ENCODE data around the gene CNTROB. TPM values are rescaled to one million over a fixed set of nuclear protein-coding genes. Genes with fewer than 3 reads are reported as not detected.
"Not testable (repeated sequence)": the region's sequence is repeated elsewhere in the genome, so short reads cannot be mapped to it uniquely, and the experiment has no call there.

The CNTROB gene
- total RNA-seq, 3 donors from 2014 or later, result 23.7 to 34.5 (median 31.4) TPM

- no peak for ATAC-seq
- no peak for DNase-seq
- Histone ChIP-seq H3K9me3 (no peaks in the 10 kb centered on the region), H3K4me1 (ENCODE audit: low read depth) (no peaks in the 10 kb centered on the region), H3K36me3 (ENCODE audit: low read depth) (no peaks in the 10 kb centered on the region), H3K4me3 (no peak overlapping the region)
- no peak for TF ChIP-seq CTCF (IDR thresholded peaks at IDR 0.05)
- intact Hi-C loops (cut with DNase I, micrococcal nuclease), result no loop called here
These were observed 18.6 kb downstream of the CNTROB start for GRCh38 chr17:7950578-7950977.

DNA sequence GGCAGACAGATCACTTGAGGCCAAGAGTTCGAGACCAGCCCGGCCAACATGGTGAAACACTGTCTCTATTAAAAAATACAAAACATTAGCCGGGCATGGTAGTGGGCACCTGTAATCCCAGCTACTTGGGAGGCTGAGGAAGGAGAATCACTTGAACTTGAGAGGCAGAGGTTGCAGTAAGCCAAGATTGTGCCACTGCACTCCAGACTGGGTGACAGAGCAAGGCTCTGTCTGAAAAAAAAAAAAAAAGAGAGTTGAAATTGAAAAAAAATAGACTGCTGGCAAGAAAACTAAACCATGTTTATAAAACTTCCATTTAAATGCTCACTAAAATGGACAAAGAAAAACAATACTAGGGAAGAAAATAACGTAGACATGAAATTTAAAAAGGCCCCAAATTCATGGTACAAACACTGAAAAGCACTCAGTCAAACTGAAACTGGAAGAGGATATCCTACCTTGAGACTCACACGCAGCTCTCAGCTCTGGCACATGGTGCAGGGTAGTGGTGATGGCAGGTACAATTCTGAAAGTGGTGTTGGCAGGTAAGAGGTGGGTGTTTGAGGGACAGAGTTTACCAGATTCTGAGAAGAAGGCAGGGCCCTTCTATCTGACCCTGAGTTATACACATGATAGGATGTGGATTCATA, 19.3 kb downstream of the CNTROB start:
- TF ChIP-seq CTCF (IDR thresholded peaks at IDR 0.05), result no peak
- H3K36me3 ChIP-seq (ENCODE audit: low read depth), result no peaks in the 10 kb centered on the region
- no peaks in the 10 kb centered on the region for H3K4me1 ChIP-seq (ENCODE audit: low read depth)
- no peaks in the 10 kb centered on the region for H3K9me3 ChIP-seq
- no peak overlapping the region for H3K4me3 ChIP-seq
- ATAC-seq, result peak; percentile 51
- no peak for DNase-seq
- intact Hi-C loops (cut with DNase I, micrococcal nuclease), result no loop called here

- H3K4me1 ChIP-seq (ENCODE audit: low read depth); H3K36me3 ChIP-seq (ENCODE audit: low read depth); H3K9me3 ChIP-seq; ATAC-seq; H3K4me3 ChIP-seq; DNase-seq; intact Hi-C loops (cut with DNase I, micrococcal nuclease): not testable (repeated sequence)
These were observed 21.3 kb downstream of the CNTROB start for GRCh38 chr17:7953266-7953665.

DNA sequence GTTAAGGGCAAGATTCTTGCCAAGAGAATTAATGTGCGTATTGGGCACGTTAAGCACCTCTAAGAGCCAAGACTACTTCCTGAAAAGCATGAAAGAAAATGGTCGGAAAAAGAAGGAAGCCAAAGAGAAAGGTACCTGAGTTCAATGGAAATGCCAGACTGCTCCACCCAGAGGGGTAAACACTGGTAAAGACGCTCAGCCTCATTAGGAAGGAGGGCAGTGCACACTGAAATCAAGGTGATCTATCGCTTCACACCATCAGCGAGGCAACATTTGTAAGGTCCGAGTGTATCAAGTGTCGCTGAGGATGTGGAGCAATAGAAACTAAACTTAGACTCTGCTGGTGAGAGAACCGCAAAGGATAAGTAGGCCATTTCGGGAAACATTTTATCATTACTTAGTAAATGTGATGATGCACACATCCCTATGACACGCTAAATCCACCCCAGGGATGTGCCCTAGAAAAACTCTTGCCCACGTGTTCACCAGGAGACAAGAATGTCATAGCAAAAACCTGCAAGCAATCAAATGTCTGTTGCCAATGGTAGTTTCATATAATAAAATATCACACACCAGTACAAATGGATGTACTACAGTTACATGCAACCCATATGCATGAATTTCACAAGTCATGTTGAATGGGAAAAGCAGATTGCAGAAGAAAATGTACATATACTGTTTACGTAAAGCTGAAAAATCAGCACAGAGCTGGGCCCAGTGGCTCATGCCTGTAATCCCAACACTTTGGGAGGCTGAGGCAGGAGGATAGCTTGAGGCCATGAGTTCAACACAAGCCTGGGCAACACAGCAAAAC, 23.6 kb downstream of the CNTROB start:
- ATAC-seq, result no peak
- Histone ChIP-seq H3K36me3 (ENCODE audit: low read depth) (no peaks in the 10 kb centered on the region), H3K4me1 (ENCODE audit: low read depth) (no peaks in the 10 kb centered on the region), H3K9me3 (no peaks in the 10 kb centered on the region), H3K4me3 (no peak overlapping the region)
- DNase-seq, result no peak
- intact Hi-C loops (cut with DNase I, micrococcal nuclease), result no loop called here
- TF ChIP-seq CTCF (IDR thresholded peaks at IDR 0.05), result no peak

DNA sequence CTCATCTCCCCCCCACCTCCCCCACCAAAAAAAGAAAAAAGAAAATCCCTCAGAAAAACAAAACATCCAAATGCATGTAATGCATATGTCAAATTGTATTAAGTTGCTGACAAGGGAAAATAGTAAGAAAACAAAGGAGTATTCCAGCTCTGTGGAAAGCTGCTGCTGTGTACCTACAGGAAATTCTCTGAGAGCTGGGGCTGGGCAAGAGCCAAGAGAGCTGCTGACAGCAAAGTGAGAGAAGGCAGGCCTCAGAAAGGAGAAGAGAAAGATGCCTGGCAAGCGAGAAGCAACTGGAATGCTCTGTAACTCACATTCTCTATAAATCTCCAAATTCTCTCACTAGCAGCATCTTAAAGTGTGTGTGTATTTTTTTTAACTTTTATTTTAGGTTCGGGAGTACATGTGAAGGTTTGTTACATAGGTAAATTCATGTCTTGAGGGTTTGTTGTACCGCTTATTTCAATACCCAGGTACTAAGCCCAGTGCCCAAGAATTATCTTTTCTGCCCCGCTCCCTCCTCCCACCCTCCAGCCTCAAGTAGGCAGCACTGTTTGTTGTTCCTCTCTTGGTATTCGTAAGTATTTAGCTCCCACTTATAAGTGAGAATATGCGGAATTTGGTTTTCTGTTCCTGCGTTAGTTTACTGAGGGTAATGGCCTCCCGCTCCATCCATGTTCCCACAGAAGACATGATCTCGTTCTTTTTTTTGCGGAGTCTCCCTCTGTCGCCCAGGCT, 24.4 kb downstream of the CNTROB start:
- TF ChIP-seq CTCF (IDR thresholded peaks at IDR 0.05), result no peak
- Histone ChIP-seq H3K9me3 (no peaks in the 10 kb centered on the region), H3K4me3 (no peak overlapping the region), H3K4me1 (ENCODE audit: low read depth) (no peaks in the 10 kb centered on the region), H3K36me3 (ENCODE audit: low read depth) (no peaks in the 10 kb centered on the region)
- intact Hi-C loops (cut with DNase I, micrococcal nuclease), result no loop called here
- ATAC-seq (no peak), DNase-seq (peak in 1 of 3 donors; percentile 13)

All from mucosa of descending colon (tissue), 3 donors.